ENCODE measurements around the gene SRM. TPM values are rescaled to one million over a fixed set of nuclear protein-coding genes. Genes with fewer than 3 reads are reported as not detected.
A peak's percentile ranks its signal among the peaks of the same experiment; 100 is the strongest.

Gene SRM
- total and polyA plus RNA-seq, 2 of the 13 experiments (the other 11 are each of a cell fraction or from before 2014, with no cell fraction given): 27.9 to 31.8 TPM

- peak; percentile 88 for TF ChIP-seq ZNF687 (CRISPR knock-in tag; IDR thresholded peaks at IDR 0.05)
- no peak for TF ChIP-seq ZFP41 (CRISPR knock-in tag; IDR thresholded peaks at IDR 0.05; ENCODE audit: borderline replicate concordance)
- TF ChIP-seq ZBTB14 (CRISPR knock-in tag; IDR thresholded peaks at IDR 0.05): no peak; the same call in 1 of the 2 replicates
- TF ChIP-seq KDM1A (CRISPR knock-in tag; IDR thresholded peaks at IDR 0.05): no peak
- TF ChIP-seq ZNF34 (CRISPR knock-in tag; IDR thresholded peaks at IDR 0.05; ENCODE audit: borderline replicate concordance): no peak
- TF ChIP-seq ZSCAN31 (CRISPR knock-in tag; IDR thresholded peaks at IDR 0.05; ENCODE audit: low read depth): 0 out of 2 replicates have a peak, but pooled peaks have one; percentile 47
- TF ChIP-seq LBX2 (CRISPR knock-in tag; IDR thresholded peaks at IDR 0.05; ENCODE audit: borderline replicate concordance): no peak
- TF ChIP-seq ZFP90 (CRISPR knock-in tag; IDR thresholded peaks at IDR 0.05; ENCODE audit: borderline replicate concordance): peak; percentile 81; the same call in 1 of the 2 replicates
- TF ChIP-seq CHCHD3 (CRISPR knock-in tag; IDR thresholded peaks at IDR 0.05): no peak
- 0 out of 2 replicates have a peak, but pooled peaks have one; percentile 25 for TF ChIP-seq FOSL1 (CRISPR knock-in tag; IDR thresholded peaks at IDR 0.05; ENCODE audit: borderline replicate concordance)
- TF ChIP-seq HNRNPUL1 (IDR thresholded peaks at IDR 0.05; ENCODE audit: low read depth, low read length): no peak
- peak; percentile 82; the same call in 1 of the 2 replicates for TF ChIP-seq ZSCAN20 (CRISPR knock-in tag; IDR thresholded peaks at IDR 0.05; ENCODE audit: borderline replicate concordance)
- TF ChIP-seq POGZ (CRISPR knock-in tag; IDR thresholded peaks at IDR 0.05): peak; percentile 34; the same call in 1 of the 2 replicates
- TF ChIP-seq RFX5 (IDR thresholded peaks at IDR 0.05; ENCODE audit: low read depth, low read length): no peak
- no peak for TF ChIP-seq ZNF562 (CRISPR knock-in tag; IDR thresholded peaks at IDR 0.05; ENCODE audit: borderline replicate concordance)
- no peak; the same call in 1 of the 2 replicates for TF ChIP-seq SPEN (CRISPR knock-in tag; IDR thresholded peaks at IDR 0.05; ENCODE audit: low read depth)
- no peak for TF ChIP-seq ZBTB49 (CRISPR knock-in tag; IDR thresholded peaks at IDR 0.05; ENCODE audit: borderline replicate concordance)
- 0 out of 2 replicates have a peak, but pooled peaks have one; percentile 71 for TF ChIP-seq ZNF761 (CRISPR knock-in tag; conservative IDR thresholded peaks at IDR 0.05)
- no peak for TF ChIP-seq U2AF1 (optimal IDR thresholded peaks at IDR 0.05; ENCODE audit: low read depth, low read length)
- no peak; the same call in 1 of the 2 replicates for TF ChIP-seq ZNF670 (CRISPR knock-in tag; IDR thresholded peaks at IDR 0.05; ENCODE audit: borderline replicate concordance)
Observed at GRCh38 chr1:11099310-11100148, 39.7 kb upstream of the SRM start, which contains the start of gene EXOSC10 (continued).
